Adrenal gland (tissue), 5 donors: Measurements from ENCODE around the gene MCM5.

Experiments used
- CTCF ChIP-seq, 6 experiments: fragments of 450-650 bp in 4 of 6; fragments of 200-600 bp in 2 of 6; sonication (generic) in 1 of 6; IDR thresholded peaks; 1 replicate in 5 of 6; 2 replicates in 1 of 6; pipeline versions ENCODE4 v1.5.1 to v1.8.0; 2016 to 2021; ENCODE audit warnings: antibody characterized with exemption in 6 of 6, mild to moderate bottlenecking in 2 of 6, moderate library complexity in 1 of 6
- POLR2A ChIP-seq, 2 donors: fragments of 450-650 bp; IDR thresholded peaks; one replicate each; pipeline ENCODE4 v1.6.1; 2017; ENCODE audit warnings: antibody characterized with exemption in 2 of 2, mild to moderate bottlenecking in 2 of 2, moderate library complexity in 1 of 2
- donor health status: DM: no; HTN: no; CAD: no.

- no peak for TF ChIP-seq CTCF (IDR thresholded peaks at IDR 0.05)
- TF ChIP-seq POLR2A (IDR thresholded peaks at IDR 0.05): no peak
Measured at GRCh38 chr22:35434061-35434710, 34.2 kb downstream of the MCM5 start.
